ENCODE results near the gene TLR5.
"Not testable (repeated sequence)": the region's sequence is repeated elsewhere in the genome, so short reads cannot be mapped to it uniquely, and the experiment has no call there.

DNA sequence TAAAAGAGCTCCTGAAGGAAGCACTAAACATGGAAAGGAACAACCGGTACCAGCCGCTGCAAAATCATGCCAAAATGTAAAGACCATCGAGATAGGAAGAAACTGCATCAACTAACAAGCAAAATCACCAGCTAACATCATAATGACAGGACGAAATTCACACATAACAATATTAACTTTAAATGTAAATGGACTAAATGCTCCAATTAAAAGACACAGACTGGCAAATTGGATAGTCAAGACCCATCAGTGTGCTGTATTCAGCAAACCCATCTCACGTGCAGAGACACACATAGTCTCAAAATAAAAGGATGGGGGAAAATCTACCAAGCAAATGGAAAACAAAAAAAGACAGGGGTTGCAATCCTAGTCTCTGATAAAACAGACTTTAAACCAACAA lies 26.4 kb upstream of the TLR5 start:
- TF ChIP-seq, protein P1, sequence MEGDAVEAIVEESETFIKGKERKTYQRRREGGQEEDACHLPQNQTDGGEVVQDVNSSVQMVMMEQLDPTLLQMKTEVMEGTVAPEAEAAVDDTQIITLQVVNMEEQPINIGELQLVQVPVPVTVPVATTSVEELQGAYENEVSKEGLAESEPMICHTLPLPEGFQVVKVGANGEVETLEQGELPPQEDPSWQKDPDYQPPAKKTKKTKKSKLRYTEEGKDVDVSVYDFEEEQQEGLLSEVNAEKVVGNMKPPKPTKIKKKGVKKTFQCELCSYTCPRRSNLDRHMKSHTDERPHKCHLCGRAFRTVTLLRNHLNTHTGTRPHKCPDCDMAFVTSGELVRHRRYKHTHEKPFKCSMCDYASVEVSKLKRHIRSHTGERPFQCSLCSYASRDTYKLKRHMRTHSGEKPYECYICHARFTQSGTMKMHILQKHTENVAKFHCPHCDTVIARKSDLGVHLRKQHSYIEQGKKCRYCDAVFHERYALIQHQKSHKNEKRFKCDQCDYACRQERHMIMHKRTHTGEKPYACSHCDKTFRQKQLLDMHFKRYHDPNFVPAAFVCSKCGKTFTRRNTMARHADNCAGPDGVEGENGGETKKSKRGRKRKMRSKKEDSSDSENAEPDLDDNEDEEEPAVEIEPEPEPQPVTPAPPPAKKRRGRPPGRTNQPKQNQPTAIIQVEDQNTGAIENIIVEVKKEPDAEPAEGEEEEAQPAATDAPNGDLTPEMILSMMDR (IDR thresholded peaks at IDR 0.05) = not testable (repeated sequence)
- not testable (repeated sequence) for TF ChIP-seq POLR2A (IDR thresholded peaks at IDR 0.05)
